AG10803 (cell line): ENCODE data around the gene GABRA5.
A peak's percentile ranks its signal among the peaks of the same experiment; 100 is the strongest.

Source experiments
- DNase-seq: peaks from one replicate; pipeline ENCODE4 v3.0.0; 2010; ENCODE audit warnings: low read depth
- H3K4me3 ChIP-seq: 2 replicates; pipeline ENCODE4 v1.5.1; 2011; ENCODE audit warnings: mild to moderate bottlenecking, low read length, control low read depth
- CTCF ChIP-seq: conservative IDR thresholded peaks from 2 replicates; pipeline ENCODE4 v1.5.1; 2011; ENCODE audit warnings: mild to moderate bottlenecking, low read length, control low read depth, inconsistent platforms

Gene GABRA5

GRCh38 chr15:26844901-26845300, 22.0 kb upstream of the GABRA5 start:
- no peak for DNase-seq
- no peak for TF ChIP-seq CTCF
- no peak overlapping the region for H3K4me3 ChIP-seq

GRCh38 chr15:26848498-26848897, 18.4 kb upstream of the GABRA5 start:
- no peak for TF ChIP-seq CTCF
- DNase-seq: no peak

GRCh38 chr15:26850161-26850560, 16.7 kb upstream of the GABRA5 start:
- no peak overlapping the region for H3K4me3 ChIP-seq
- no peak for TF ChIP-seq CTCF
- DNase-seq: no peak

More at GRCh38 chr15:26848498-26848897, 18.4 kb upstream of the GABRA5 start:
- no peak overlapping the region for H3K4me3 ChIP-seq

GRCh38 chr15:26852980-26853379, 13.9 kb upstream of the GABRA5 start:
- H3K4me3 ChIP-seq: no peak overlapping the region
- DNase-seq: no peak
- TF ChIP-seq CTCF: no peak

DNA sequence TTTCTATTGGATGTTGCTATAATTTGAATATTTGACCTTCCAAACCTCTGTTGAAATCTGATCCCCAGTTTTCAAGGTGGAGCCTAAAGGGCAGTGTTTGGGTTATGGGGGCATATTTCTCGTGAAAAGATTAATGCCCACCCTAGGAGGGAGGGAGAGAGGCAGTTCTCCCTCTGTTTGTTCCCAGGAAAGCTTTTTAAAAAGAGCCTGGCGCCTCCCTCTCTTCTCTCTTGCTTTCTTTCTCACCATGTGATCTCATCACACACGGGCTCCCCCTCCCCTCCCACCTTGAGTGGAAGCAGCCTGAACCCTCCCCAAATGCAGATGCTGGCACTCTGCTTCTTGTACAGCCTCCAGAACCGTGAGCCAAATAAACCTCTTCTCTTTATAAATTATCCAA, 12.4 kb upstream of the GABRA5 start:
- no peak overlapping the region for H3K4me3 ChIP-seq
- no peak for DNase-seq
- TF ChIP-seq CTCF: no peak

- peak; percentile 58 for DNase-seq
- H3K4me3 ChIP-seq: no peak overlapping the region
- TF ChIP-seq CTCF: peak; percentile 74
Observed at GRCh38 chr15:26864664-26865191, 2.1 kb upstream of the GABRA5 start.

DNA sequence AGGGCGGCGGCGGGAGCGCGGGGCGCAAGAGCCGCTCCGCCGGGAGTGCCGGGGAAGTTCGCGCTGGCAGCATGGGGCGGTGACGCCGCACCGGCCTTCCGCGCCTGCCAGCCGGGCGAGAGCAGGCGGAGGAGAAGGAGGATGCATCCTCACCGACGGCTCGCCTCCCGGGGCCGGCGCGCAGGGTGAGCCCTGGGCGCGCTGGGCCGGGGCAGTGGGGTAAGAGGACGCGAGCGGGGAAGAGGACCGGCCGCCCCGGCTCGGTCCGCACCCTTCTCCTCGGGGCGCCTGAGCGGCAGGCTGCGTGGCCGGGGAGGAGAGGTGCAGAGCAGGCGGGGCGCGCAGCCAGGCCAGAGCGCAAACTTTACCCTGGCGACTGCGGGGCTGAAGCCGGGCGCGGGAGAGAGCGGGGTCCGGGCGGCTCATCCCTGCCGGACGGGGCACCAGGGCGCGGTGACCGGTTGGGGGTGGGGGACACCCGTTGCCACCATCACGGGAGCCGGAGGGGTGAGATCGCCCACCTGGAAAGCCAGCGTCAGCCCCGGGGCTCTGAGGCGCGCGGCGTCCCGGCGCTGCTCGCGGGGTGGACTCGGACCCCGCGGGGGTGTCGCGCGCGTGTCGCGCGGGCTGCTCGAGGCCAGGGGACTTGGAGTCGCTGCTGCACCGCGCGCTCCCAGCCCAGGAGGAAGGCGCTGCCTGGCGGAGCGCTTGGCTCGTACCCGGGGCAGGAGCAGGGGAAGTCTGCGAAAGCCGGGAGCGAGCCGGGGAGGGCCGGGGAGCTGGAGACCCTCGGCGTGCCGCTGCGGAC, 542 bp downstream of the GABRA5 start:
- H3K4me3 ChIP-seq: peak overlapping the region; percentile 44
- no peak for TF ChIP-seq CTCF
- DNase-seq: peak; percentile 10
